ENCODE data around the gene REXO1.

Gene REXO1

GRCh38 chr19:1847348-1847683 is 967 bp downstream of the REXO1 start:
- ChIA-PET POLR2A (no interaction called here), CTCF (interaction anchor here (1.1 to 2.4 kb wide), 4 partner anchors 9 to 175 kb away, joined by 3 to 21 read pairs (median 5); no protein-coding TSS in a partner anchor)
- DNase-seq (ENCODE audit: extremely low spot score): no peak
- no peak for TF ChIP-seq CTCF (IDR thresholded peaks at IDR 0.05; ENCODE audit: control extremely low read depth, extremely low read depth, low read depth, missing control alignments)

- POLR2A ChIA-PET: no interaction called here
- TF ChIP-seq CTCF (IDR thresholded peaks at IDR 0.05; ENCODE audit: control extremely low read depth, extremely low read depth, low read depth, missing control alignments): no peak
- DNase-seq (ENCODE audit: extremely low spot score): no peak
- CTCF ChIA-PET: interaction anchor here (1.0 to 2.4 kb wide), 5 partner anchors 9 to 174 kb away, joined by 3 to 21 read pairs (median 5); no protein-coding TSS in a partner anchor
Observed at GRCh38 chr19:1846517-1847204, 1.6 kb downstream of the REXO1 start.

- DNase-seq (ENCODE audit: extremely low spot score): no peak
- TF ChIP-seq CTCF (IDR thresholded peaks at IDR 0.05; ENCODE audit: control extremely low read depth, extremely low read depth, low read depth, missing control alignments): no peak
- ChIA-PET CTCF (interaction anchor here (1.0 to 4.6 kb wide), 3 partner anchors 8 to 20 kb away, joined by 3 to 21 read pairs (median 19); no protein-coding TSS in a partner anchor), POLR2A (no interaction called here)
Observed at GRCh38 chr19:1845642-1846041, 2.6 kb downstream of the REXO1 start.

- CTCF ChIA-PET: interaction anchor here (4.6 kb wide), 1 partner anchor 19 kb away, joined by 19 read pairs; no protein-coding TSS in a partner anchor
- no peak for DNase-seq (ENCODE audit: extremely low spot score)
- POLR2A ChIA-PET: no interaction called here
- TF ChIP-seq CTCF (IDR thresholded peaks at IDR 0.05; ENCODE audit: control extremely low read depth, extremely low read depth, low read depth, missing control alignments): no peak
Observed at GRCh38 chr19:1845125-1845515, 3.2 kb downstream of the REXO1 start.

GRCh38 chr19:1844513-1845124 is 3.7 kb downstream of the REXO1 start:
- no peak for DNase-seq (ENCODE audit: extremely low spot score)
- TF ChIP-seq CTCF (IDR thresholded peaks at IDR 0.05; ENCODE audit: control extremely low read depth, extremely low read depth, low read depth, missing control alignments): no peak
- CTCF ChIA-PET: interaction anchor here (4.6 kb wide), 1 partner anchor 19 kb away, joined by 19 read pairs; no protein-coding TSS in a partner anchor
- POLR2A ChIA-PET: no interaction called here

- ChIA-PET POLR2A (no interaction called here), CTCF (interaction anchor here (1.3 to 4.6 kb wide), 3 partner anchors 18 to 298 kb away, joined by 3 to 19 read pairs (median 4); no protein-coding TSS in a partner anchor)
- DNase-seq (ENCODE audit: extremely low spot score): no peak
- TF ChIP-seq CTCF (IDR thresholded peaks at IDR 0.05; ENCODE audit: control extremely low read depth, extremely low read depth, low read depth, missing control alignments): no peak
Observed at GRCh38 chr19:1843646-1844394, 4.5 kb downstream of the REXO1 start.
